ENCODE results near the gene NUDT4B.
"Not testable (repeated sequence)": the region's sequence is repeated elsewhere in the genome, so short reads cannot be mapped to it uniquely, and the experiment has no call there.

The NUDT4B gene

GRCh38 chr1:148748563-148749334 is at the start of gene NUDT4B:
Gene NUDT4B, plus strand, starts transcription at chr1:148748774. Its CDS starts 179 bp downstream, at chr1:148748953.
- not testable (repeated sequence) for H3K36me3 ChIP-seq (ENCODE audit: insufficient read depth, low read length); H3K4me1 ChIP-seq (ENCODE audit: insufficient read depth, low read length); H3K9me3 ChIP-seq (ENCODE audit: low read length); H3K4me3 ChIP-seq (ENCODE audit: low read length); H2AFZ ChIP-seq (ENCODE audit: low read depth, low read length); H3K27me3 ChIP-seq (ENCODE audit: insufficient read depth, low read length)

- H3K27me3 ChIP-seq (ENCODE audit: insufficient read depth, low read length); H3K4me3 ChIP-seq (ENCODE audit: low read length); H3K4me1 ChIP-seq (ENCODE audit: insufficient read depth, low read length); H2AFZ ChIP-seq (ENCODE audit: low read depth, low read length); H3K36me3 ChIP-seq (ENCODE audit: insufficient read depth, low read length); H3K9me3 ChIP-seq (ENCODE audit: low read length): not testable (repeated sequence)
Measured at GRCh38 chr1:148699357-148699756, 49.2 kb upstream of the NUDT4B start.

GRCh38 chr1:148702242-148702641 is 46.3 kb upstream of the NUDT4B start:
- not testable (repeated sequence) for H3K4me3 ChIP-seq (ENCODE audit: low read length); H3K36me3 ChIP-seq (ENCODE audit: insufficient read depth, low read length); H3K27me3 ChIP-seq (ENCODE audit: insufficient read depth, low read length); H2AFZ ChIP-seq (ENCODE audit: low read depth, low read length); H3K9me3 ChIP-seq (ENCODE audit: low read length); H3K4me1 ChIP-seq (ENCODE audit: insufficient read depth, low read length)

GRCh38 chr1:148703973-148704591 is 44.5 kb upstream of the NUDT4B start:
- H3K9me3 ChIP-seq (ENCODE audit: low read length); H3K4me1 ChIP-seq (ENCODE audit: insufficient read depth, low read length); H3K4me3 ChIP-seq (ENCODE audit: low read length); H3K27me3 ChIP-seq (ENCODE audit: insufficient read depth, low read length); H2AFZ ChIP-seq (ENCODE audit: low read depth, low read length); H3K36me3 ChIP-seq (ENCODE audit: insufficient read depth, low read length): not testable (repeated sequence)

- not testable (repeated sequence) for H3K4me3 ChIP-seq (ENCODE audit: low read length); H3K36me3 ChIP-seq (ENCODE audit: insufficient read depth, low read length); H3K4me1 ChIP-seq (ENCODE audit: insufficient read depth, low read length); H3K9me3 ChIP-seq (ENCODE audit: low read length); H2AFZ ChIP-seq (ENCODE audit: low read depth, low read length); H3K27me3 ChIP-seq (ENCODE audit: insufficient read depth, low read length)
Measured at GRCh38 chr1:148705316-148705948, 43.1 kb upstream of the NUDT4B start.

GRCh38 chr1:148708779-148709333 is 39.7 kb upstream of the NUDT4B start:
- not testable (repeated sequence) for H3K36me3 ChIP-seq (ENCODE audit: insufficient read depth, low read length)

GRCh38 chr1:148710772-148711523 is 37.6 kb upstream of the NUDT4B start:
- not testable (repeated sequence) for H3K4me3 ChIP-seq (ENCODE audit: low read length); H3K36me3 ChIP-seq (ENCODE audit: insufficient read depth, low read length); H3K4me1 ChIP-seq (ENCODE audit: insufficient read depth, low read length); H3K27me3 ChIP-seq (ENCODE audit: insufficient read depth, low read length); H2AFZ ChIP-seq (ENCODE audit: low read depth, low read length); H3K9me3 ChIP-seq (ENCODE audit: low read length)

More at GRCh38 chr1:148708779-148709333, 39.7 kb upstream of the NUDT4B start:
- H3K4me3 ChIP-seq (ENCODE audit: low read length); H3K4me1 ChIP-seq (ENCODE audit: insufficient read depth, low read length); H3K27me3 ChIP-seq (ENCODE audit: insufficient read depth, low read length); H2AFZ ChIP-seq (ENCODE audit: low read depth, low read length); H3K9me3 ChIP-seq (ENCODE audit: low read length): not testable (repeated sequence)

GRCh38 chr1:148712353-148712752 is 36.2 kb upstream of the NUDT4B start:
- H3K36me3 ChIP-seq (ENCODE audit: insufficient read depth, low read length); H2AFZ ChIP-seq (ENCODE audit: low read depth, low read length); H3K9me3 ChIP-seq (ENCODE audit: low read length); H3K27me3 ChIP-seq (ENCODE audit: insufficient read depth, low read length); H3K4me3 ChIP-seq (ENCODE audit: low read length); H3K4me1 ChIP-seq (ENCODE audit: insufficient read depth, low read length): not testable (repeated sequence)

GRCh38 chr1:148715518-148715917 is 33.1 kb upstream of the NUDT4B start:
- H3K4me1 ChIP-seq (ENCODE audit: insufficient read depth, low read length); H3K36me3 ChIP-seq (ENCODE audit: insufficient read depth, low read length); H3K27me3 ChIP-seq (ENCODE audit: insufficient read depth, low read length); H3K9me3 ChIP-seq (ENCODE audit: low read length); H2AFZ ChIP-seq (ENCODE audit: low read depth, low read length); H3K4me3 ChIP-seq (ENCODE audit: low read length): not testable (repeated sequence)

- not testable (repeated sequence) for H3K9me3 ChIP-seq (ENCODE audit: low read length); H3K4me3 ChIP-seq (ENCODE audit: low read length); H3K4me1 ChIP-seq (ENCODE audit: insufficient read depth, low read length); H3K36me3 ChIP-seq (ENCODE audit: insufficient read depth, low read length); H3K27me3 ChIP-seq (ENCODE audit: insufficient read depth, low read length); H2AFZ ChIP-seq (ENCODE audit: low read depth, low read length)
Measured at GRCh38 chr1:148716966-148717520, 31.5 kb upstream of the NUDT4B start.

GRCh38 chr1:148720918-148721317 is 27.7 kb upstream of the NUDT4B start:
- H2AFZ ChIP-seq (ENCODE audit: low read depth, low read length); H3K9me3 ChIP-seq (ENCODE audit: low read length); H3K36me3 ChIP-seq (ENCODE audit: insufficient read depth, low read length); H3K4me3 ChIP-seq (ENCODE audit: low read length); H3K27me3 ChIP-seq (ENCODE audit: insufficient read depth, low read length); H3K4me1 ChIP-seq (ENCODE audit: insufficient read depth, low read length): not testable (repeated sequence)

- not testable (repeated sequence) for H3K27me3 ChIP-seq (ENCODE audit: insufficient read depth, low read length); H3K4me1 ChIP-seq (ENCODE audit: insufficient read depth, low read length); H3K9me3 ChIP-seq (ENCODE audit: low read length); H3K4me3 ChIP-seq (ENCODE audit: low read length); H3K36me3 ChIP-seq (ENCODE audit: insufficient read depth, low read length); H2AFZ ChIP-seq (ENCODE audit: low read depth, low read length)
Measured at GRCh38 chr1:148722758-148723157, 25.8 kb upstream of the NUDT4B start.

- H3K4me1 ChIP-seq (ENCODE audit: insufficient read depth, low read length); H2AFZ ChIP-seq (ENCODE audit: low read depth, low read length); H3K9me3 ChIP-seq (ENCODE audit: low read length); H3K36me3 ChIP-seq (ENCODE audit: insufficient read depth, low read length); H3K27me3 ChIP-seq (ENCODE audit: insufficient read depth, low read length); H3K4me3 ChIP-seq (ENCODE audit: low read length): not testable (repeated sequence)
Measured at GRCh38 chr1:148723515-148723914, 25.1 kb upstream of the NUDT4B start.
